H1 (cell line): ENCODE measurements around the gene OR7G2. TPM values are rescaled to one million over a fixed set of nuclear protein-coding genes. Genes with fewer than 3 reads are reported as not detected.

Experiments
- CHD2 ChIP-seq: IDR thresholded peaks from 2 replicates; pipeline ENCODE4 v1.6.1; 2012; ENCODE audit warnings: low read length, improper control_type of control experiment
- NRF1 ChIP-seq: IDR thresholded peaks from 2 replicates; pipeline ENCODE4 v1.6.1; 2011; ENCODE audit warnings: mild to moderate bottlenecking, low read depth, low read length, improper control_type of control experiment
- RAD21 ChIP-seq, 2 experiments: IDR thresholded peaks in 1 of 2; conservative IDR thresholded peaks in 1 of 2; 2 replicates each; pipeline ENCODE4 v1.6.1; 2011; ENCODE audit warnings: low read depth in 2 of 2, low read length in 2 of 2, improper control_type of control experiment in 1 of 2, inconsistent platforms in 1 of 2, mild to moderate bottlenecking in 1 of 2, moderate library complexity in 1 of 2
- SRF ChIP-seq: IDR thresholded peaks from 2 replicates; pipeline ENCODE4 v1.6.1; 2011; ENCODE audit warnings: mild to moderate bottlenecking, low read depth, low read length, moderate library complexity
- TEAD4 ChIP-seq: IDR thresholded peaks from 2 replicates; pipeline ENCODE4 v1.6.1; 2012; ENCODE audit warnings: low read depth, low read length, inconsistent platforms, mixed read lengths
- polyA plus RNA-seq, 7 experiments: library from polyadenylated mRNA; depleted of rRNA in 3 of 7; stranded (reverse) in 5 of 7; unstranded in 2 of 7; fragments of >200 nt in 5 of 7; fragments of 200-250 nt in 2 of 7; gene quantifications; 1 replicate in 5 of 7; 2 replicates in 1 of 7; 4 replicates in 1 of 7; pipeline versions ENCODE4 v1.2.1 to v1.2.3, GENCODE V29; 2011 to 2013; ENCODE audit warnings: missing spikeins in 2 of 7, mixed read lengths in 2 of 7
- total RNA-seq: library from RNA; stranded (reverse); fragmentation: NEBNext Ultra II Directional; extraction: Animal tissue kit (Norgen Biotek cat#: 25700); gene quantifications from 2 replicates; pipeline ENCODE4 v1.2.1, GENCODE V29; 2021

OR7G2 gene
- total and polyA plus RNA-seq, 2 of the 8 experiments (the other 6 are each of a cell fraction or from before 2014, with no cell fraction given) = not detected

DNA sequence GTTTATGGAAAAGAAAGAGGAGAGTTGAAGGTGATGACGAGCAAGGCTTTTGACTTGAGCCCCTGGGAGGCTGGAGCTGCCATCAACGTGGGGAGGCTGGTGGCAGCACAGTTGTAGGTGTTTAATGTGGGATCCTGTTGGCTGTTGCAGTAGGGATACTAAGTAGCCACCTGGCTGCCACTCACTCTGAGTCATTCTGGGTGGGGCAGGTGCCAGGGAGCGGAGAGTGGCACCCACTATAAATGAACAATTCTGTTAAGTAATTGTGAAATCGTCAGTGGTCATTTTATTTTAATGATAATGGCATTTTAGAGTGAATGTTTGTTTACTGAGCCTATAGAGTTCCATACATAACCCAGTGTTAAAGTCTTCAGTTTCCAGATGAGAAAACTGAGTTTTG lies 42.7 kb upstream of the OR7G2 start (continued):
- TF ChIP-seq TEAD4 = no peak
- no peak for TF ChIP-seq CHD2
- no peak for TF ChIP-seq NRF1
- no peak for TF ChIP-seq RAD21 (IDR thresholded peaks at IDR 0.05 in 1 of 2, conservative IDR thresholded peaks at IDR 0.05 in 1 of 2; ENCODE audit: low read depth in 2 of 2, low read length in 2 of 2)
- TF ChIP-seq SRF = no peak
